GM21576 (cell line): ENCODE measurements around the gene CRADD.
"Not testable (repeated sequence)": the region's sequence is repeated elsewhere in the genome, so short reads cannot be mapped to it uniquely, and the experiment has no call there.

Experiments used
- ATAC-seq: cut with Tn5 transposase; IDR thresholded peaks from one replicate; pipeline ENCODE4 v1.9.1; 2021; ENCODE audit warnings: mild to moderate bottlenecking, moderate library complexity; ENCODE audit not compliant: unreplicated experiment

CRADD gene

GRCh38 chr12:93705237-93705636, 28.1 kb downstream of the CRADD start:
- no peak for ATAC-seq

- no peak for ATAC-seq
These were observed 29.2 kb downstream of the CRADD start for GRCh38 chr12:93706387-93706786.

GRCh38 chr12:93706824-93707223, 29.6 kb downstream of the CRADD start:
- no peak for ATAC-seq

GRCh38 chr12:93707836-93708235, 30.7 kb downstream of the CRADD start:
- no peak for ATAC-seq

- no peak for ATAC-seq
These were observed 31.8 kb downstream of the CRADD start for GRCh38 chr12:93708952-93709351.

GRCh38 chr12:93709386-93709785, 32.2 kb downstream of the CRADD start:
- ATAC-seq: no peak

- no peak for ATAC-seq
These were observed 33.4 kb downstream of the CRADD start for GRCh38 chr12:93710574-93710926.

- ATAC-seq: not testable (repeated sequence)
These were observed 34.3 kb downstream of the CRADD start for GRCh38 chr12:93711502-93711901.

- ATAC-seq: no peak
These were observed 35.0 kb downstream of the CRADD start for GRCh38 chr12:93712200-93712599.

- ATAC-seq: no peak
These were observed 35.9 kb downstream of the CRADD start for GRCh38 chr12:93713060-93713459.

GRCh38 chr12:93713800-93714199, 36.6 kb downstream of the CRADD start:
- no peak for ATAC-seq

- ATAC-seq: no peak
These were observed 37.2 kb downstream of the CRADD start for GRCh38 chr12:93714382-93714781.

- no peak for ATAC-seq
These were observed 42.5 kb downstream of the CRADD start for GRCh38 chr12:93719710-93720109.

- no peak for ATAC-seq
These were observed 43.4 kb downstream of the CRADD start for GRCh38 chr12:93720559-93720958.

GRCh38 chr12:93722179-93722578, 45.0 kb downstream of the CRADD start:
- no peak for ATAC-seq

- no peak for ATAC-seq
These were observed 45.8 kb downstream of the CRADD start for GRCh38 chr12:93722835-93723567.

GRCh38 chr12:93723568-93723930, 46.4 kb downstream of the CRADD start:
- no peak for ATAC-seq

GRCh38 chr12:93725531-93725930, 48.4 kb downstream of the CRADD start:
- ATAC-seq: no peak

- no peak for ATAC-seq
These were observed 50.1 kb downstream of the CRADD start for GRCh38 chr12:93727195-93727811.

- ATAC-seq: no peak
These were observed 50.7 kb downstream of the CRADD start for GRCh38 chr12:93727911-93728310.

- no peak for ATAC-seq
These were observed 52.8 kb downstream of the CRADD start for GRCh38 chr12:93729934-93730333.

GRCh38 chr12:93733358-93733757, 56.2 kb downstream of the CRADD start:
- peak; percentile 70 for ATAC-seq

- ATAC-seq: no peak
These were observed 56.8 kb downstream of the CRADD start for GRCh38 chr12:93733928-93734327.
